HepG2 (cell line): Measurements from ENCODE around the gene KCNS1. TPM values are rescaled to one million over a fixed set of nuclear protein-coding genes. Genes with fewer than 3 reads are reported as not detected.

Experiments used
- ATAC-seq: fragments of 200-7000 bp; cut with Tn5 transposase; 3 replicates; pipeline ENCODE4 v1.9.1; 2020; ENCODE audit warnings: mild to moderate bottlenecking, moderate library complexity
- BruUV-seq: library from RNA; stranded (reverse); fragments of 400-500 nt; replicated peaks from 2 replicates; lab custom pipeline; 2021; lab: Mats Ljungman, UMichigan
- CTCF ChIA-PET: fragments of 300-600 bp; formaldehyde crosslinking; extraction: SDS; loops from one replicate; lab custom pipeline; 2021; ENCODE audit warnings: low total read pairs, inconsistent platforms, low intra/inter-chr PET ratio; lab: Yijun Ruan, JAX
- POLR2A ChIA-PET: fragments of 350-600 bp; sonication (Branson Sonifier 250); formaldehyde crosslinking; loops from one replicate; lab custom pipeline; 2020; ENCODE audit warnings: antibody characterized with exemption, inconsistent platforms; lab: Yijun Ruan, JAX
- DNase-seq: peaks from one replicate; pipeline ENCODE4 v3.0.0-alpha.2; 2015; ENCODE audit warnings: low spot score
- FAIRE-seq: peaks from 3 replicates; lab custom pipeline; 2011; peaks lifted over from hg19 to GRCh38; lab: Jason Lieb, UNC
- H2AFZ ChIP-seq: one replicate; pipeline ENCODE4 v1.6.1; 2011; ENCODE audit warnings: low read length, inconsistent platforms
- H3K27ac ChIP-seq: fragments of 300-600 bp; 3 replicates; pipeline ENCODE4 v1.8.0; 2011; ENCODE audit warnings: mixed run types, mild to moderate bottlenecking, mixed read lengths, low read length, inconsistent platforms; ENCODE audit not compliant: insufficient read depth; ENCODE audit errors: extremely low read length
- H3K27me3 ChIP-seq, 2 experiments: fragments of 200-600 bp in 1 of 2; 2 replicates in 1 of 2; 3 replicates in 1 of 2; pipeline versions ENCODE4 v1.6.0 to v1.8.0; 2011; ENCODE audit warnings: low read length in 2 of 2, mild to moderate bottlenecking in 2 of 2, moderate library complexity in 2 of 2, inconsistent platforms in 1 of 2; ENCODE audit not compliant: insufficient read depth in 2 of 2, control insufficient read depth in 1 of 2
- H3K36me3 ChIP-seq, 2 experiments: fragments of 200-600 bp in 1 of 2; replicated peaks in 1 of 2; 2 replicates in 1 of 2; 3 replicates in 1 of 2; pipeline versions ENCODE4 v1.5.1 to v1.8.0; 2011; ENCODE audit warnings: low read length in 2 of 2, inconsistent platforms in 1 of 2; ENCODE audit not compliant: insufficient read depth in 2 of 2, control insufficient read depth in 1 of 2
- H3K4me1 ChIP-seq: 2 replicates; pipeline ENCODE4 v1.5.1; 2012; ENCODE audit warnings: low read length, inconsistent platforms; ENCODE audit not compliant: insufficient read depth
- H3K4me2 ChIP-seq: 2 replicates; pipeline ENCODE4 v1.6.0; 2011; ENCODE audit warnings: low read depth, low read length, inconsistent platforms
- H3K4me3 ChIP-seq, 3 experiments: fragments of 200-600 bp in 1 of 3; sonication (generic), shearing (Covaris generic) in 1 of 3; replicated peaks in 1 of 3; 2 replicates each; pipeline ENCODE4 v1.5.1; 2011 to 2016; ENCODE audit warnings: low read length in 3 of 3, inconsistent platforms in 2 of 3, low read depth in 2 of 3, mild to moderate bottlenecking in 2 of 3, control low read depth in 1 of 3, mixed read lengths in 1 of 3; ENCODE audit not compliant: insufficient read depth in 1 of 3
- H3K79me2 ChIP-seq: one replicate; pipeline ENCODE4 v1.6.1; 2011; ENCODE audit warnings: low read length, inconsistent platforms; ENCODE audit not compliant: insufficient read depth
- H3K9ac ChIP-seq: 2 replicates; pipeline ENCODE4 v1.6.0; 2011; ENCODE audit warnings: mild to moderate bottlenecking, low read depth, low read length, inconsistent platforms; ENCODE audit not compliant: insufficient read depth
- H3K9me3 ChIP-seq: 2 replicates; pipeline ENCODE4 v1.5.1; 2012; ENCODE audit warnings: mild to moderate bottlenecking, low read length
- H4K20me1 ChIP-seq: 2 replicates; pipeline ENCODE4 v1.6.0; 2011; ENCODE audit warnings: inconsistent platforms, mild to moderate bottlenecking, low read length, moderate library complexity; ENCODE audit not compliant: insufficient read depth
- AHR ChIP-seq: IDR thresholded peaks from 2 replicates; pipeline ENCODE4 v1.6.1; 2018; ENCODE audit warnings: missing genetic modification reagents, missing compliant biosample characterization
- BRCA1 ChIP-seq: sonication (generic); formaldehyde crosslinking; IDR thresholded peaks from 2 replicates; pipeline ENCODE4 v1.4.0; 2020; ENCODE audit warnings: missing genetic modification reagents
- DMAP1 ChIP-seq: IDR thresholded peaks from 2 replicates; pipeline ENCODE4 v1.6.1; 2016
- NCOA2 ChIP-seq: sonication (generic); formaldehyde crosslinking; IDR thresholded peaks from 2 replicates; pipeline ENCODE4 v1.8.0; 2022; ENCODE audit warnings: inconsistent platforms
- NCOA5 ChIP-seq: sonication (generic); formaldehyde crosslinking; IDR thresholded peaks from 2 replicates; pipeline ENCODE4 v1.4.0; 2020; ENCODE audit warnings: missing genetic modification reagents
- POLR2G ChIP-seq: fragments of 200-400 bp; formaldehyde crosslinking; IDR thresholded peaks from 2 replicates; pipeline ENCODE4 v1.6.1; 2018; ENCODE audit warnings: mild to moderate bottlenecking, low read depth, low read length, moderate library complexity
- PRDM10 ChIP-seq: sonication (generic); formaldehyde crosslinking; IDR thresholded peaks from 2 replicates; pipeline ENCODE4 v1.4.0; 2020; ENCODE audit warnings: low read depth, missing genetic modification reagents
- RELA ChIP-seq: sonication (generic); formaldehyde crosslinking; IDR thresholded peaks from 2 replicates; pipeline ENCODE4 v1.4.0; 2020; ENCODE audit warnings: missing genetic modification reagents
- ZNF10 ChIP-seq: sonication (generic); formaldehyde crosslinking; IDR thresholded peaks from 2 replicates; pipeline ENCODE4 v1.4.0; 2020; ENCODE audit warnings: mild to moderate bottlenecking, low read depth, missing genetic modification reagents, borderline replicate concordance
- ZNF12 ChIP-seq: sonication (generic); formaldehyde crosslinking; IDR thresholded peaks from 2 replicates; pipeline ENCODE4 v1.5.0; 2020; ENCODE audit warnings: missing genetic modification reagents
- ZNF646 ChIP-seq: sonication (generic); formaldehyde crosslinking; IDR thresholded peaks from 2 replicates; pipeline ENCODE4 v1.9.0; 2021; ENCODE audit warnings: mild to moderate bottlenecking, missing genetic modification reagents
- WGBS: methylation state at CpG from one replicate; pipeline ENCODE4 v1.1.6; 2017; ENCODE audit warnings: low lambda C conversion rate; 5-methylcytosine and 5-hydroxymethylcytosine counted together
- in situ Hi-C: cut with HindIII; loops from 2 replicates; pipeline ENCODE4 v1.10.0; 2017; ENCODE audit warnings: low pct_unique_long_range_greater_than_20kb; ENCODE audit not compliant: extremely low pct_ligation_motif_present
- intact Hi-C: fragments of 100-400 bp; cut with micrococcal nuclease; formaldehyde crosslinking; loops from one replicate; pipeline ENCODE4 v1.10.0; 2022; ENCODE audit not compliant: unreplicated experiment
- polyA plus RNA-seq, 8 experiments: library from polyadenylated mRNA; depleted of rRNA in 3 of 8; stranded (reverse) in 7 of 8; unstranded in 1 of 8; fragments of >200 nt; fragmentation: Illumina TruSeq in 4 of 8; extraction: Trizol in 4 of 8; gene quantifications; 2 replicates each; pipeline versions ENCODE4 v1.2.1 to v1.2.3, GENCODE V29; 2011 to 2016; ENCODE audit warnings: low read depth in 4 of 8, missing spikeins in 1 of 8, mixed read lengths in 1 of 8; ENCODE audit not compliant: insufficient read depth in 1 of 8
- total RNA-seq, 5 experiments: library from RNA; depleted of rRNA; stranded (reverse); fragments of >200 nt; fragmentation: Illumina TruSeq; extraction: Trizol; gene quantifications; 2 replicates each; pipeline ENCODE4 v1.2.3, GENCODE V29; 2016; ENCODE audit warnings: low read depth in 1 of 5

Gene KCNS1
- total and polyA plus RNA-seq, 2 of the 13 experiments (the other 11 are each of a cell fraction or from before 2014, with no cell fraction given): 0.03 TPM; not detected in 1

GRCh38 chr20:45121388-45121787, 20.5 kb upstream of the KCNS1 start:
- in situ Hi-C loops: no loop called here
- no peak for FAIRE-seq
- no peak overlapping the region for H3K9ac ChIP-seq

More at GRCh38 chr20:45121388-45121787, 20.5 kb upstream of the KCNS1 start:
- no peak overlapping the region for H3K27ac ChIP-seq
- H3K36me3 ChIP-seq: no peaks in the 10 kb centered on the region
- peaks cover 7% of the 10 kb centered on the region; the same call in 1 of the 2 replicates for H3K4me1 ChIP-seq
- no peak overlapping the region for H3K4me2 ChIP-seq
- POLR2A ChIA-PET: no interaction called here
- H3K9me3 ChIP-seq: no peaks in the 10 kb centered on the region
- TF ChIP-seq NCOA5 (no peak), ZNF10 (CRISPR knock-in tag) (no peak), BRCA1 (CRISPR knock-in tag) (no peak), ZNF12 (CRISPR knock-in tag) (no peak), AHR (CRISPR knock-in tag) (no peak), NCOA2 (CRISPR knock-in tag) (no peak), RELA (CRISPR knock-in tag) (no peak), DMAP1 (CRISPR knock-in tag) (no peak), ZNF646 (CRISPR knock-in tag) (no peak), PRDM10 (CRISPR knock-in tag) (no peak), POLR2G (no peak)
- TF ChIP-seq, all 625 proteins: peak for 0
- intact Hi-C loops: no loop called here
- ATAC-seq (no peak), DNase-seq (no peak)
- H3K27me3 ChIP-seq: peaks cover 1 to 6% of the 10 kb centered on the region in 2 experiments; a peak in 2 of 5 replicates
- H2AFZ ChIP-seq: no peak overlapping the region
- H4K20me1 ChIP-seq: no peaks in the 10 kb centered on the region
- no TSS peak for BruUV-seq
- no peaks in the 10 kb centered on the region for H3K79me2 ChIP-seq
- H3K4me3 ChIP-seq: no peak overlapping the region
- 76% methylated on average over 2 of the region's 2 CpGs for WGBS
- CTCF ChIA-PET: no interaction called here
